Activated CD8-positive, alpha-beta memory T cell treated with anti-CD3 and anti-CD28 coated beads for 36 hours (primary cell): ENCODE data around the gene ATP6V0D1. TPM values are rescaled to one million over a fixed set of nuclear protein-coding genes. Genes with fewer than 3 reads are reported as not detected.

ENCODE experiments used
- CTCF ChIA-PET: fragments of 350-600 bp; sonication (Branson Sonifier 250); formaldehyde crosslinking; loops from one replicate; lab custom pipeline; 2021; ENCODE audit warnings: antibody characterized with exemption; lab: Charles Lee
- POLR2A ChIA-PET: fragments of 350-600 bp; sonication (Branson Sonifier 250); formaldehyde crosslinking; loops from one replicate; lab custom pipeline; 2021; ENCODE audit warnings: antibody characterized with exemption; lab: Charles Lee
- total RNA-seq, 2 experiments: library from RNA; stranded (reverse); gene quantifications; one replicate each; pipeline ENCODE4 v1.2.3, GENCODE V29; 2021

Gene ATP6V0D1
- total RNA-seq, 2 experiments from 2014 or later: 42.2 to 45.0 TPM

DNA sequence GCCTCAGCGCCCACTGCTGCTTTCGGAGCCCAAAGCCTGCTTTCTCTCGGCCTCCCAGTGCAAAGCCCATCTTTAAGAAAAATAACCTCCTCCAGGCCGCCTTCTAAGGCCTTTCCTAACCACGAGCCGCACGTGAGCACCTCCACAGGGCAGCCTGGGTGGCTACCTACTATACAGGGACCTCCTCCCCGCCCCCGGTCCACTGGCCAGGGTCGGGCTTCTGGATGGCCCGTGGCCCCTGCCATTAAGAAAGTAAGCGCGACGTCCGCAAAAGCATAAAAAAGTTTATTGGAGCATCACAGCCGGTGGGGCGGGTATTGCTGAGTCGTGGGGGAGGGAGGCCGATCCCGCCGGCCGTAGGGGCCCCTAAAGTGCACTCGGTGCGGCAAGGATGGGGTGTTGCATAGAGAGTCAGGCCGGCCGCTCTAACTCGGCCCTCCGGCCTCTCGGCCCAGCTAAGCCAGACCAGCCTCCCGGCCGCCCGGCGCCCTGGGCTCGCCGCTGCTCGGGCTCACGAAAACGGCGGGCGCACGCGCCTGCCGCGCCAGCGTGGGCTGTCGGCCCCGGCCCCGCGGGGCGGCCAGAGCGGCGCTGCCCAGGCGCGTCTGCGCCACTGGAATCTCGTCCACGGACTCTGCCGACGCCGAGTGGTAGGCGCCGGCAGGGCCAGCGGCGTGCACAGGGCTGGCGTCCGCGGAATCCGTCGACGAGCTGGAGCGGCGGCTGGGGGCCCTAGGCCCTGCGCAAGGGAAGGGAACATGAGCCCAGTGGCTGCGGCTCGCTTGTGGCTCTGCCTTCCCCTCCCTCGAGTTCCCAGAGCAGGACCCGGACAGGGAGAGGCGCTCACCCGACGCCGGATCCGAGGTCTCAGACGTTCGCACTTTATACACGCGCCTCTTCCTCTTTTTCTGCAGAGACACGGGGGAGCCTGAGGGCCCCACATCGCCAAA is 86.5 kb downstream of the ATP6V0D1 start:
- POLR2A ChIA-PET: no interaction called here

DNA sequence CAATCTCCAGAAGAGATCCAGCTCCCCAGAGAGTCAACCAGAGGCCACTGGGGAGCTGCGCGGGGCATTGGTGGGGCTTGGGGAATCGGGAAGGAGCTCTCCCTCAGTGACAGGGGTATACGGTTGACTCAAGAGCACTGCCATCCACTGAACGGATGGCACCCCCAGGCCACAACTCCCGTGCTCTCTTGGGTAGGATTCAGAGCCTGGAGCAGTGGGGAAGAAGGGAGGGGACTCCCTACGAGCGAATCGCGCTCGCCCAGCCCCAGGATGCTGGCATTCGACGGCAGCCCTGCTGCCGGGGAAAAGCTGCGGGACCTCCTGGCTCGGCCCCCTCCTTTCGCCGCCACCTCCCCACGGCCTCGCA is 87.2 kb downstream of the ATP6V0D1 start:
- ChIA-PET CTCF (interaction anchor here (0.6 to 1.8 kb wide), 4 partner anchors 46 to 159 kb away, joined by 3 to 5 read pairs (median 4); no protein-coding TSS in a partner anchor), POLR2A (no interaction called here)

More for the DNA sequence above, 86.5 kb downstream of the ATP6V0D1 start:
- CTCF ChIA-PET: interaction anchor here (0.9 to 1.8 kb wide), 4 partner anchors 31 to 134 kb away, joined by 3 to 5 read pairs (median 4); no protein-coding TSS in a partner anchor

DNA sequence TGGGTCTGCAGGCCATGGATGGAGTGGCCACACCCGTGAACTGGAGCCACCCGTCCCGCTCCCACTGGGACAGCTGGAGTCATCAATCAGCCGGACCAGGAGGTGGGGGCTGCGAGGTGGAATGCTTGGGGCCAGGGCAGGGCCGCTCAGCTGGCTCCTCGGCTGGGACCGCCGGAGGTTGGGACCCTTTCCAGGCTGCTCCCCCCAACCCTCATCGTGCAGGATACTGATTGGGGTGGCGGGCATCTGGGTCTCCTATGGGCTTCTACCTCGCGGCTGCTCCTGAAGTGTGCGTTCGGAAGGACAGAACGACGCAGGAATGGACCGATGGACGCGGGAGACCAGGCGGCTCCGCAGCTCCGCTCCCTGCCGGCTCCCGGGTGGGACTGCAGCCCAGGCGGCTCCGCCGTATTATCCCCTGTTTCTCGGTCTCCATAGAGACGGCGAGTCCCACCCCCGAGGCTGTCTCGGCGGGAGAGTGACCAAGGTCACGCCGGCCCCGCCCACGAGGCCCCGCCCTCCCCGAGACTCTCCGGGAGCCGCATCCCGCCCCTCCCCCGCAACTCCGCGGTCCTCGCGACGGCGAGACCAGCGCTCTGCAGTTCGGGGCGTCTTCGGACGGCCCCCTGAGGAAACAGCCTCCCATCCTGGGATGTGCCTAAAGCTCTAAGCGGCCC is 87.7 kb downstream of the ATP6V0D1 start, which contains the start of gene TPPP3:
Gene TPPP3 (minus strand): TSS at position 388 of the 677 bp plus-strand sequence. CDS start 2,387 bp downstream, outside the sequence.
- POLR2A ChIA-PET: interaction anchor here (0.6 kb wide), 1 partner anchor 300 kb away, joined by 7 read pairs; no protein-coding TSS in a partner anchor

DNA sequence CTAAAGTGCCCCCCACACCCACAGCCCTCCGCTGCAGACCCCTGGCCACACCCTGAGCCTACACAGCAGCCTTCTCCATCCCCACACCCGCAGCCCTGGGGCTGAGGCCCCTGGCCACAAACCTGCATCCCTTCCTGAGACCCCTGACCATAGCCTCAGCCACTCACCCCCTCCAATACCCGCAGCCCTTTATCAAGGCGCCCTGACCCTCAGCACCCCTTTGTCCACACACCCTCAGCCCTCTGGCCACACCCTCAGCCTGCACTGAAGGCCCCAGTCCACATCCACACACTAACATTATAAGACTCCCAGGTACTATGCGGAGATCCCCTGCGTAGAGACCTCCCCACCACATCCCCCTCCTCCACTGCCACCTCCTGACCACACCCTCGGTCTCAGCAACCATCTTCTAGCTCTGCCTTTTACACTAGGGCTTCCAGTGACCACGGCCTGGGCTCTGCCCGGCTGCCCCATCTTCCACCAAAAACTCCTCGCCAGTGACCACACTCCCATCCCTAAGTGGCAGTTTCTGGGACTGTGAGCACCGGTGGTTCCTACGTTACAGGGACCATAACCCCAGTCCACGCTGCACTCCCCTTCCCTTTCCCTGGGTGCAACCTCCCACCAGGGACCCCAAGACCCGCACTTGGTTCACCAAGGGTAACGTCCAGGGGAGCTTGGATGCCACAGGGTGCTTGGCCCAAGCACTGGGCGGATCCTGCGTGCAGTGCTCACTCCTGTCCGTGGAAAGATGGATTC is 88.5 kb downstream of the ATP6V0D1 start:
- POLR2A ChIA-PET: interaction anchor here (0.6 kb wide), 1 partner anchor 299 kb away, joined by 7 read pairs; no protein-coding TSS in a partner anchor
- CTCF ChIA-PET: interaction anchor here (1.2 to 1.8 kb wide), 2 partner anchors 45 to 90 kb away, joined by 4 read pairs; no protein-coding TSS in a partner anchor

More for the DNA sequence above, 87.7 kb downstream of the ATP6V0D1 start, which contains the start of gene TPPP3:
- CTCF ChIA-PET: interaction anchor here (0.6 to 1.8 kb wide), 4 partner anchors 46 to 158 kb away, joined by 3 to 5 read pairs (median 4); no protein-coding TSS in a partner anchor

DNA sequence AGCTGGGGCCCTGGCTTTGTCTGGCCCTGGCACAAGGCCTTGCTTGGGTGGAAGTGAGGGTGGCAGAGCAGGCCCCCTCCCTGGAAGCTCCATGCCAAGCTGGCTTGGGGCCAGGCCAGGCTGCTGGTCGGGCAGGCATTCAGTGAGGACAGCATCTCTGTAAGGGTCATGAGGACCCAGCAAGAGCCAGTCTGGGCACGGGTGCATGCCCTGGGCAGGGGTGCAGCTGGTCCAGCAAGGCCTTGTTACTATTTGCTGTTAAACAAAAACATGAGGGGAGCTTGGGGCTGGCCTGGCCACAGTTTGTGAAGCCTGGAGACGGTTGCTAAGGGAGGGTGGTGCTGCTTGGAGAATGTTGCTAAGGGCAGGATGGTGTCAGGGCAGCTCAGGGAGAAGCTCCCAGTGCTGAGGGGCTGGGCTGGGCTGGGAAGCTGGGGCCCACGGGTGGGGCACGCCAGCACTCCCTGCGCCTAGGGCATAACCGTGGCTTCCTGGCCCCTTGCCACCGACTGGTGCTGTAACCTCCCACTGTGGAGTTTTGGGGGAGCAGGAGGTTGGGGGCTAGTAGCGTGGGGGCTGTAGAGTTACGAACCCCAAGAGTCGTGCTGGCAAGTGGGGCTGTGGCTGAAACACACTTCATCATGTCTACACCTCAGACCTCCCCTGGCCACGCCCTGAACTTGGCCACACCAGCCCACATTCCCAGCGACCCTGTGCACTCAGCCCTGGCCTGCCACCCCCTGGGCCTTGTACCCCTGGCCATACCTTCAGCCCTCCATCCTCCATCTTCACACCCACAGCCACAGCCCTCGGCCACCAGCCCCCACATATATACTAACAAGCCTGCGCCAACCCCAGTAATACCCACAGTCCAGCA is 89.3 kb downstream of the ATP6V0D1 start:
- ChIA-PET POLR2A (no interaction called here), CTCF (interaction anchor here (0.6 kb wide), 1 partner anchor 66 kb away, joined by 3 read pairs; no protein-coding TSS in a partner anchor)

DNA sequence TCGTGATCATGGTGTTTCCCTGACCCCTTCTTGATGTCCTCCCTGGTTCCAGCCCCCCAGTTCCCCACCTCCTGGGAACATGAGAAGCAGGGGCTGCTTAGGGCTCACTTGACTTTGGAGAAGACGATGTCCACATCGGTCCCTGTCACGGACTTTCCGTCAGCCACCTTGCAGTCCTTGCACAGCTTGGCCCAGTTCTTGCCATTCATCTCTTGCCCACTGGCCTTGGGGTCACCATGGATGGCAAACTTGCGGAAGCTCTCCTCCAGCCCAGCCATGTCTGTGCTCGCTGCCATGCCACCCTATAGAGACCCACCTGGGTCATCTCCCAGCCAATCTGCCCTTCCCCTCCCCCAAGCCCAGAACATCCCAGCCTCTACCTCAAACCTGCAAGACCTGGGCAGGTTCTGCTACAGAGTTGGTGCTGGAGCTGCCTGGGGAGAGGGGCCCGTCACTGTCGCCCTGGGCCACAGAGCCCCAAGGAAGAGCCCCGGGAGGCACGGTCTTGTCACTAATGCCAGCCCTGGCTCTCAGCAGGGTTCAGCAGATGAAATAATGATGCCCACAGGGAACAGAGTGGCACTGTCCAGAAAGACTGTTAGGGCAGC is 90.0 kb downstream of the ATP6V0D1 start:
- ChIA-PET POLR2A (no interaction called here), CTCF (interaction anchor here (0.6 kb wide), 1 partner anchor 66 kb away, joined by 3 read pairs; no protein-coding TSS in a partner anchor)

DNA sequence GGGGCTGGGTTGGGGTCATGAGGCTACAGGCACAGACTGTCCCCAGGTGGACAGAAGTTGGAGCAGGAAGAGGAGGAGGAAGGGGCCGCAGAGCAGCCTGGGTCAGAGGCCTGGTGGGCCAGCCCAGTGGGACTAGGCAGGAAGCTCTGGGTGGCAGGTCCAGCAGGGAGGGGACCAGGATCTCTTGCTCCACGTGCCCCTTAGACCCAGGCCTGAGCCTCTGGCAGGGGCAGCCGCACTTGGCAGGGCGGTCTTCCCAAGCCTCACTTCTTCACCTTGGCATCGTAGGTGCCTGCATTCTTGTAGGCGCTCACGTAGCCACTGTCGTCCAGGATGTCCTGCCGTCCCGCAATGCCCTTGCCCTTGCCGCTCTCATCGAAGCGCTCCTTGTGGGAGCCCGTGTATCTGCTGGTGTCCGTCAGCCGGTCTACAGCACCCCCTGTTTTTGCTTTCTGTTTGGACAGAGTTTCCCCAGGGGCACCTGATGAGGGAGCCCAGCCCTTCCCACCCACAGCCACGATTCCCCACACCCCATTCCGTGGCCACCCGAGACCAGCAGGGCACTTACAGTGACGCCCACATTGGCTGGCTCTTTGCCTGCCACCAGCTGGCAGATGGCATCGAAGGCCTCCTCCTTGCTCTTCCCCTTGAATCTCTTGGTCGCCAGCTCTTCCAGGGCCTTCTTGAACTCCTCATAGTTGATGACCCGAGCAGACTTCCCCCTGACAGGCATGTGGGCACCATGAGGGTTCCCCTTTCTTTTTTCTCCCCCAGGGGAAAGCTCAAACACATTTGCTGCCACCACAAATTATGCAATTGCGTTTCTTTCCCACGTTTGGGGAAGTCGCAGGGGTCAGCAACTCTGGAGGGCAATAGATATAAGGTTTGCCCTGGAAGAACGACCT is 90.8 kb downstream of the ATP6V0D1 start:
- POLR2A ChIA-PET: no interaction called here
- CTCF ChIA-PET: interaction anchor here (0.6 kb wide), 1 partner anchor 121 kb away, joined by 3 read pairs; no protein-coding TSS in a partner anchor

DNA sequence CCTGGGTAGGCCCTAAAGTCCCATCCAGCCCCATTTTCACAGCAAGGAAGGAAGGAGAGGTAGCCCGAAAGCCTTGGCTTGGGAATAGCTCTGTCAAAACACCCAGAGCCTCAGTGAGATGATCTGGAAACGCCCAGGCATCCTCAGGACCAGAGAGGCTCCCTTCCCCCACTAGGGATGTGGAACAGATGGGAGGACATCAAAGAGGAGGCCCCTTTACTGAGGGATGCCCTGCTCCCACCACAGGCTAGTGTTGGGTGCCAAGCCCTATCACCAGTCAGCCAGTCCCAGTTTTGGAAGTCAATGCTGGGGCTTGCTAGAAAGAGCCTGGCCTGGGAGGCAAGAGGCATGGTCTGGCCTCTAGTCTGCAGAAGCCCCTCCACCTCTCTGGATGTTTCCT is 92.4 kb downstream of the ATP6V0D1 start:
- POLR2A ChIA-PET: interaction anchor here (0.7 kb wide), 1 partner anchor 748 kb away, joined by 10 read pairs; no protein-coding TSS in a partner anchor
- CTCF ChIA-PET: no interaction called here

DNA sequence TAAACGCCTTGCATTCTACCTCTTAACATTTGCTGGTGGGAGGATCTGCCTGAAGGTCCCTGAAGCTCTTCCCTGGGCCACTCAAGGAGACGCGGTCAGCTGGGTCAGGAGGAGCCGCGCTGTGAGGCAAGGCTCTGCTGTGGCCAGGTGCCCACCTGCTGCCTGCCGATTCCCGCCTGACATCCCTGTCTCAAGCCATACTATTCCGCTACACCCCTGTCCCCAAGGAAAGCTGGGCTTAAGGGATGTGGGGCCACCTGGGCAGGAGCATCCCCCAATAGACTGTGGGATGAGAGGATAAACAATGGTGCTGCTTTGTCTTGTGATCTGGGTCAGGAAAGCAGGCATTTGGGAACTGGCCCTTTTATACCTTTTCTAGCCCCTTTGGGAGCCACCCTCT is 92.8 kb downstream of the ATP6V0D1 start:
- ChIA-PET POLR2A (no interaction called here), CTCF (no interaction called here)

Other genes starting within 250 kb of the ATP6V0D1 start
- gene FHOD1, start 233.7 kb downstream of the ATP6V0D1 start, total RNA-seq: 100 to 1,000 TPM; 113 to 118 TPM
- 1 to 10 TPM; 6.7 to 7.8 TPM for gene SLC9A5, start 232.2 kb downstream of the ATP6V0D1 start, total RNA-seq
- 10 to 100 TPM; 25.8 to 26.1 TPM for gene PLEKHG4, start 201.6 kb downstream of the ATP6V0D1 start, total RNA-seq
- 1 to 10 TPM; 1.4 to 1.5 TPM for gene KCTD19, start 154.4 kb downstream of the ATP6V0D1 start, total RNA-seq
- gene LRRC36, start 154.3 kb downstream of the ATP6V0D1 start, total RNA-seq: 1 to 10 TPM in 1 of 2 experiments, under 1 TPM in 1; 0.55 to 1.1 TPM
- not detected for gene TPPP3, start 87.7 kb downstream of the ATP6V0D1 start, total RNA-seq
- 1 to 10 TPM; 1.0 to 1.1 TPM for gene ZDHHC1, start 64.7 kb downstream of the ATP6V0D1 start, total RNA-seq
- gene HSD11B2, start 50.0 kb downstream of the ATP6V0D1 start, total RNA-seq: 1 to 10 TPM; 1.3 to 1.9 TPM
- gene AGRP, start 2.4 kb upstream of the ATP6V0D1 start, total RNA-seq: under 1 TPM in 1 of 2 experiments, not detected in 1; 0.25 TPM
- gene RIPOR1, start 47.7 kb upstream of the ATP6V0D1 start, total RNA-seq: 10 to 100 TPM; 23.4 to 30.9 TPM
- gene CTCF, start 81.4 kb upstream of the ATP6V0D1 start, total RNA-seq: 10 to 100 TPM; 54.2 to 55.1 TPM
- 100 to 1,000 TPM; 124 to 130 TPM for gene CARMIL2, start 164.0 kb upstream of the ATP6V0D1 start, total RNA-seq
- 10 to 100 TPM; 75.8 to 78.5 TPM for gene ACD, start 179.1 kb upstream of the ATP6V0D1 start, total RNA-seq
- 10 to 100 TPM; 17.4 to 18.3 TPM for gene PARD6A, start 179.8 kb upstream of the ATP6V0D1 start, total RNA-seq
- 10 to 100 TPM; 15.0 to 17.0 TPM for gene ENKD1, start 185.6 kb upstream of the ATP6V0D1 start, total RNA-seq
- gene C16orf86, start 185.7 kb upstream of the ATP6V0D1 start, total RNA-seq: 1 to 10 TPM; 1.7 to 2.0 TPM
- 10 to 100 TPM; 19.1 to 22.9 TPM for gene GFOD2, start 238.2 kb upstream of the ATP6V0D1 start, total RNA-seq